Germinal center (tissue), 1 donor: Measurements from ENCODE around the gene CDK5RAP2.
A peak's percentile ranks its signal among the peaks of the same experiment; 100 is the strongest.
"Not testable (repeated sequence)": the region's sequence is repeated elsewhere in the genome, so short reads cannot be mapped to it uniquely, and the experiment has no call there.

Source experiments
- DNase-seq: peaks from one replicate; pipeline ENCODE4 v3.0.0; 2012; ENCODE audit warnings: mixed read lengths, low spot score

CDK5RAP2 gene

DNA sequence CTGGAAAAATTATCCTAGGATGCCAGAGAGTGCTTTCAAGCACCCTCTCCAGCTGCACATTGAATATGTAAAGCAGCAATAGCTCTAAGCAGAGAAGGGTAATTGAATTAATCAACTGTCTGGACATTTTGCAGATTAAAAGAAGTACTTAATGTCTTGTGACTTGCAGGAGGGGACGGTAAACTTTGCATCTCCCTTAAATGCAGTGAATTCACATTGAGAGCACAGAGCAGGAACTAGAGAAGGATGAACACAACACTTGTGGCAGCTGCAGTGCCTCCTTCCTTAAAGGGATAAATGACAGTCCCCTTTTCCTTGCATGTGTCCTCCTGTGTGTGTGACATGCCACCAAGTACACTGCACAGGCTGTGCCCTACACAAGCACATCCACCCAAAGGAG is 7.4 kb upstream of the CDK5RAP2 start:
- no peak for DNase-seq

DNA sequence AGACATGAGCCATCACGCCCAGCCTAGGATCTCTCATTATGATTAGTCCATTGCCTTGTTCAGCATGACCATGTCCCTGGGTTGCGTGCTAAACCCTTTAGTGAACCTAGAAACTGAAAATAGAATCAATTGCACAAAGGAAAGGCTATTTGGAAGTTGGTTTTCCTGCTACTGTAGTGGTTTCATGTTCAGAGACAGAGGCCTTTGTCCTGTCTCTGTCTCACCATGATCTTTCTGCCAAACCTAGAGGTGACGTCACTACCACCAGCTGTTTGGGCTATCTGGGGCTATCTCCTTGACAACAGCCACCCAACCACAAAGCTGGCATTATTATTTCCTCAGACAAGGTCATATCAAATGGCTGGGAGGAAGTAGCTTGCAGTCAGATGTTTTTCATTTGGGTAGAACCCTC is 4.0 kb upstream of the CDK5RAP2 start:
- DNase-seq: peak; percentile 76

DNA sequence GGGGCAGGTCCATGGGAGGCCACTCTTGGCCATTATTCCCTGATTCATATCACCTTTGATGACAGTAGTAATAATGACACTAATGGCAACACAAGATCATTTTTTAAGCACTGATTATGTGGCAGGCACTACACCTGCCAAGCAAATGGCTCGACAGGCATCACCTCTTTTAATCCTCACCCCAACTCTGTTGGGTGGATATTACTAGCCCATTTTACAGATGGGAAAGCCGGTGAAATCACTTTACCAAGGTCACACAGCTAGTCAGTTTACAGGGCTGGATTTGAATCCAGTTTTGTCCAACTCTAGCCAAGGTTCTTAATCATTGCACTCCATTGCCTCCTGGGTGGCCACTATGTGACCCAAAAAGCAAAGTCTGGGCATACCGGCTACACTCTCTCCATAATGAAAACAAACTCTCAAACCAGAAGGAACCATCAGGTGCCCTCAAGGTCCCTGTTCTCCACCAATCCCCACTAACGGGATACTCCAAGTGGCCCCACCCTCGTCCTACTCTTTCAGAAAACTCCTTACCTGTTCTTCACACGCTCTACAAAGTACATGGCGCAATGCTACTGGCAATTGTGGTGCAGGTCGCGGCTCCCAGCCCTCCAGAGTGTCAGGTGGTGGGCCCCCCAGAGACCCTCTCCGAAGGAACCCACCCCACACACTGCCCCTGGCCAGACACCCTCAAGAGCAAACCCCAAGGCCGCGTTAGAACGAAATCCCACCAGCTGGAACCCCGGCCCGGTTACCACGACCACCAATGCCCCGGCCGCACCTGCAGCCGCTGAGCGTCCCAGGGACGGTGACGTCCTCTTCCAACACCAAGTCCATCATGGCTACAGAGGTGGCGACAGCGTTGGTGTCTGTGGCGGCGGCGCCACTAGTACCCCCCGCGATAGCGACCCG is 572 bp downstream of the CDK5RAP2 start:
- peak; percentile 14 for DNase-seq

DNA sequence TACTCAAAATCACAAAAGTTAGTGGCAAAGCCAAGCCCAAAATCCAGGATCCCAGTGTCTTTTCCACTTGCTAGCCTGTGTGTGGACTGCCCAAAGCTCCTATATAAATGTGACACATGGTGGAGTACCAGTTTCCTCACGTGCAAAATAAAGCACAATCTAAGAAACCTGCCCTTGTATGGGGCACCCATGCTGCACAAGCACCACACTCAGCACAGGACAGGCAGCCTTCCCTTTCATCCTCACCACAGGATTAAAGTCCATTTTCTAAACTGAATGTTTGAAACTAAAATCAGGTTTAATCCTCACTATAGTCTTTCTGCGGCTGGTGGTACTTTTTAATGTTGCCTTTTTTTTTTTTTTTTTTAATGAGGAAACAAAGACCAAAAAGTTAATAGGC is 5.5 kb downstream of the CDK5RAP2 start:
- DNase-seq: no peak

DNA sequence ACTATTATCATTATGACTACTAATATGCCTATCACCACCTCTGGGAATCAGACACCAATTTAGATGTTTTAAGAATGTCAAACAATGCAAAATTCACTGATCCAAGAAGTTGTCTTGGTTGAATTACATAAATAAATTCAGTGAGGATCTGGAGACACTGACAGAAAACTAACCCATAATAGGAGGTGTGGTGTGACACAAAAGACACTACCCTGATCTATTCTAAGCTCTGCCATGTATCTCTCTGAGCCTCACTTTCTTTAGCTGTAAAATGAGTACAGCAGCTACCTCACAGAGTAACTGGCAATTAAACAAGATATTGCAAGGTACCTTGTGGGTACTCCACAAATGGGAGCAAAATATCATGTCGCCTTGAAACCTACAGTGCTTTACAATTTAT is 7.5 kb downstream of the CDK5RAP2 start:
- DNase-seq: no peak

DNA sequence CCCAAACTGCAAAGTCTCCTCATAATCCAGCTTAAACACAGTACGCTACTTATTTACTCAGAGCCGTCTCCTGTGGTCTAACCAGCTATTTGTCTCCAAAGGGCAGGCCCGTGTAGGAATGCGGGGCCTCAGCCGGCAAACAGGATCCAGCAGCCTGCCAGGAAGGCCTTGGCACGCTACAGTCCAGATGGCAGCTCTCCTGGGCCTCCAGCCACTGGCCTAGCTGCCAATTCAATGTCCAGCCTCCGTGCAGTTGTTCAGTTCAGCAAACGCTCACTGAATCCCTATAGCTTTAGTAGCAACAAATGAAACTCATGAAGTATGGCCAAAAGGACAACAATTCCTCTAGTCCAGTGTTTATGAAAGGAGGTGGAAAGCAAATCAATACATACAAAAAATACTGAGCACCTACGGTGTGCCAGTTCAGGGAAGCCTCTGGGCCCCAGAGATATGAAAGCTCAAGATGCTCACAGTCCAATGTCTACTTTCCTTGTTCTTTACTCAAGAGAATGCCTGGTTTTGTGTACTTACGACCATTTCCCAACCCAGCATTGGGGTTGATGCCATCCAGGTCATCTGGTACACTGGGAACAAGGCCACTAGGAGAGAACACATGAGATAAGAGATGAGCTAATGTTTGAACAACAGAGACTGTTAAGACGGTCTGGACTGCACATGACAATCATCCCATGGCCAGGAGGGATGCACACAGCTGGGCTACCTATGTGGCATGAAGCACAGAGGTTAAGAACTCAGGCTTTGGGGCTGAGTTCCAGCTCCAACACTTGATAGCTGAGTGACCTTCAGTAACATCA is 8.3 kb downstream of the CDK5RAP2 start:
- DNase-seq: no peak

DNA sequence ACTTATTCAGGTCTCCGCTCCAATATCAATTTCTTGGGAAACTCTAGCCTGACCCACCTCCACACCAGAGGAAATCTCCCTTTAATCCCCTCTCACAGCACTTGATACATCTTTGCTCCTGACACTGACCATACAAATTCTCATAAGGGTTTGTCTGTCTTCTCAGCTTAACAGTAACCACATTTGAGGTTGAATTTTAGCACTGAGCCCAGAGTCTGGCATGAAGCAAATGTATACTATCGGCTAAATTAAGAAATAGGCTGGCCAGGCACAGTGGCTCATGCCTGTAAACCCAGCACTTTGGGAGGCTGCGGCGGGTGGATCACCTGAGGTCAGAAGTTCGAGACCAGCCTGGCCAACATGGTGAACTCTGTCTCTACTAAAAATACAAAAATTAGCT is 9.7 kb downstream of the CDK5RAP2 start:
- DNase-seq: no peak

DNA sequence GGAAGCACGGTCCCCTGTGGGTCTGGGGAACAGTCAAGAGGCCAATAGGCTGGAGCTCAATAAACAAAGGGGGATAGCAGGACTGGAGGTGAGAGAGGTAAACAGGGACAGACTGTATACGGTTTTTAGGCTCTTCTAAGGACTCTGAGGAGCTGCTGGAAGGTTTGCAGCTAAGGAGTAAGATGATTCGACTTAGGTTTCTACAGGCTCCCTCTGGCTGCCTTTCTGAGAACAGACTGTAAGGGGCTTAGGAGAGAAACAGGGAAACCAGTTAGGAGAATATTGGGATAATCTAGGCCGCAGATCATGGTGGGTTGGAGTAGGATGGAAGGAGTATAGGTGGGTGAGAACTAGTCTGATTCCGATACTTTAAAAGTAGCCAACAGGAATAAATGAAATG is 10.4 kb downstream of the CDK5RAP2 start:
- DNase-seq: no peak

DNA sequence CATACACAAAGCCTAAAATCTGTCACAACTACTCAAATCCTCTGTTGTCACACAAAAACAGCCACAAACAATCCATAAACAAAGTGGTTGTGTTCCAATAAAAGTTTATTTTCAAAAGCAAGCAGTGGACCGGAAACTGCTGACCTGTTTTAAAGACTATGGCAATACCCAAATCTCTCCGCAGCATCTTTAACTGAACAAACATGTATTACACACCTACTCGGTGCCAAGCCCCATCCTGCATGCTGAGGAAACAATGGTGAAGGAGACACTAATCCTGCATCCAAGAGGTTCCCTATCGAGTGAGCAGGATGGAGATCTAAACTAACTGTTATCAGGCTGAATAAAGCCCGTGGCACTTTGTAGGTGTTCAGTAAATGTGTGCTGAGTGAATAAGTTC is 11.2 kb downstream of the CDK5RAP2 start:
- no peak for DNase-seq

DNA sequence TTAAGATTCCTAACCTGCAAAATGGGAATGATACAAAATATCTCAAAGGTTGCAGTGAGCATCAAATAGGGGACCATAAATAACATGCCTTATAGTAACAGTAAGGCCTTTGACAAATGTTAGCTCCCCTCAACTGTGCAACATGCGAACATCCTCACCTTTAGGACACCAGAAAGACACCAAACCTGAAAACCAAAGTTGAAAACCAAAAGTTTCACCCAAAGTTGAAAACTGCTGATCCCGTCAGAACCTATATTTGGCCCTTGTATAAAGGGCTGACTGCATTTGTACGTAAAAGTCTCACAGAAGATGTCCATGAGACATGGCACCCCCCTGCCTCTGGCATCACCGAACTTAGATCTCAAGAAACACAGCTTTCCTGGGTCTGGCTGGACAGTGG is 12.1 kb downstream of the CDK5RAP2 start:
- no peak for DNase-seq

DNA sequence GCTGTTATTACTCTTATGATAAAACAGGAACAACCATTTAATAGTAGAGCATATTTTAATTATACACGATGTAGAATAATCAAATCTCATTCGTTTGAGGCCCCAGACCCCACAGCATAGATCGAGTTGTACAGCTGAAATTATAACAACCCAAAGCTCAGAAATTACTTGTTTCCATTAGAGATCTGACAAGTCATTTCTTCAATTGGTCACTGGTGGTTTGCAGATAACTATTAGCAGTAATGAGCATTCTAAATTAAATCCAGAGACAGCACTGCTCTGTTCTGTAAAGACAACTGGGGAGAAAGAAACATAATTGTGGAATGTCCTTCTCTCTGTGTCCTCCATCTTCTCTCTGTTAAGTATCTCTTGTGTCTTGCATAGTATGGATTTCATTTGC is 12.9 kb downstream of the CDK5RAP2 start:
- DNase-seq: no peak

DNA sequence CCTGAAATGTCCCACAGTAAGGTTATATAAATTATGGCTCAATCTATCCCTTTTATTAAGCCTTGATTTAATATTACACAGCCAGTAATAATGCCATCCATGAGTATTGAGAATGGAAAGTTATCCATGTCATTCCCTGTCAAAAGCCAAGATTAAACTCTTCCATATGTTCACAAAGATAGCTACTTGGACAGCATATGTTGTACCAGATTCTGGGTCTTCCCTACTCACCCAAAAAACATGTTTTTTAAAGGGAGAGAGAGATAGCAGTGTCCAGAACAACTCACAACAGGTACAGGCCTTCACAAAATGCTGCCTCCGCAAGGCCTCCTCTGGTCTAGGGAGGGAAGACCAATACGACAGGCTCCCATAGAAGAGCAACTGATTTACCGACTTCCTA is 15.4 kb downstream of the CDK5RAP2 start:
- no peak for DNase-seq

DNA sequence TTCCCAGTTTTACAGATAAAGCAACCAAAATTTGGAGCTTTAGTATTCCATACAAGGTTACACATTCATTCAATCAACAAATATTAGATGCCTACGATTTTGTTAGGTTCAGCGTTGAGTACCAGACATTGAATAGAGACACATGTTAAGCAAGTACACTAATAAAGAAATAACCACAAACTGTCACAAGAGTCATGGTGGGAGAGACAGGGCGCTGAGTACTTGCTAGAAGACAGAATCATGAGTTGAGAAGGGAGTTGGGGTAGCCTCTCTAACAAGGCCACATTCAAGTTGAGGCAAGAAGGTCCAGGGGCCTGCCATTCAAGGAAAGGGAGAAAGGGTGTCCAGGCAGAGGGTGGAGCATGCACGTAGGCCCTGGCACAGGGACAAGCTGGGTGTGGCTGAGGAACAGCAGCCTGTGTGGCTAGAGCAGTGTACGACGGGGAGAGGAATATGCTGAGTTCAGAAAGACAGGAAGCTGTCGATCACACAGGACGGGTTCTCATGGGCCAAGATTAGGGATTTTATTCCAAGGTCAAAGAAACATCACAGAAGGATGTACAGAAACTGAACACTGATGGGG is 17.0 kb downstream of the CDK5RAP2 start:
- DNase-seq: no peak

DNA sequence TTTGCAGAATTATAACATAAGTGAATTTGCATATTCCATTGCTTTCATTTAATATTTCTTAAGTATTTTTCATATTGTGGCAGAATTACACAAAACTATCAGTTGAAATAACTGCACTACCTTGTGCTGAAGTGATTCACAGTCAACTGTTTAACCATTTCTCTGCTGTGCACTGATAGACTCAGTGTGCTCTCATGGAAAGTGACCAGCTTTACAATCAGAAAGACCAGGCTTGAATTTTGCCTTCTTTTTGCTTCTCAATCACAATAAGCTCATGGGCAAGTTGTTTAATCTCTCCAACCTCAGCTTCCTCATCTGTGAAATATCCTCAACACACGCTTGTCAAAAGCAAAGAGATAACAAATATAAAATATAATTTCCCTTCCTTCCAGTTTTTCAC is 18.3 kb downstream of the CDK5RAP2 start:
- no peak for DNase-seq

DNA sequence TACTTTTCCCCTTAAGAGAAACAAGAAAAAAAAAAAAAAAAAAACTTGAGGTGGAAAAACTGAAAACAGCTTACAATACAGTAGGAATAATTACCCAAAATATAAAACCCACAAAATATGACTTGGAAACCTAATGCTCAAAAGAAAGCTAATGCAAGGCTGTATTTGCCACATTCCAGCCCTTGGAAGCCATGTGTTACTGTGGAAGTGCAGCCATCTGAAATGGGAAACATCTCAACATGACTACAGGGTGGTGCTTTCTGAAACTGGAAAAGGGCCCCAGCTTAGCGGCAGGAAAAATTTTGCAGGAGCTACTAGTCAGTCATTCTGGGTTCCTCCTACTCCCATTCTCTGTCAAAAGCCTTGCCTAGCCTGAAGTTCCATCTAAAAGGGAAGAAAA is 20.4 kb downstream of the CDK5RAP2 start:
- no peak for DNase-seq

DNA sequence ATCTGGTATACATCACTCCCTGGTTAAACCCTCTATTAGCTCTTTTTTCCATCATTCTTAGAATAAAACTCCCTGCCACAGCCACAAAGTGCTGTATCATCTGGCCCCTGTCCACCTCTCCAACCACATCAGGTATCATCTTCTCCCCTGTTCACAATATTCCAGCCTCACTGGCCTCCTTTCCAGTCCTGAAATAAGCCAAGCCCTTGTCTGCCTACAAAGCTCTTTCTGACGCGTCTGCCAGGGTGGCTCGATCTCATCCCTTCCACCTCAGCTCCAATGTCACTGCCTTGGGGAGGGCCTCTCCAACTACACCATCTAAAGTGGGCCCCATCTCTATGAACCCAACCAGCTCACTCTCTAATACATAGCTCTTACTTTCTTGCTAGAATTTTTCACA is 21.5 kb downstream of the CDK5RAP2 start:
- no peak for DNase-seq

DNA sequence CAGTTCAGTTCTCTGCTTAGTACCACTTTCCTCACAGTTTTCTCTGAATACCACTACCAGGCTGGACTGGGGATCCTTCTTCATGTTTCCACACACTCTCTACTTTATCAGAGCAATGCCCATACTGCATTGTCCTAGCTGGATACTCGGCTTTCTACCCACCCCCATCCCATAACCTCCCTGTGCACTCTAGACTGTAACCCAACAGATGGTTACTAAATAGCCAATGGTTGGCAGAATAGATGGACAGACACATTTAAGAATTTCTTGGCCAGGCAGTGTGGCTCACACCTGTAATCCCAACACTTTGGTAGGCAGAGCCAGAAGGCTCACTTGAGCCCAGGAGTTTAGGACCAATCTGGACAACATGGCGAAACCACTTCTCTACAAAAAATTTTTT is 22.8 kb downstream of the CDK5RAP2 start:
- no peak for DNase-seq

DNA sequence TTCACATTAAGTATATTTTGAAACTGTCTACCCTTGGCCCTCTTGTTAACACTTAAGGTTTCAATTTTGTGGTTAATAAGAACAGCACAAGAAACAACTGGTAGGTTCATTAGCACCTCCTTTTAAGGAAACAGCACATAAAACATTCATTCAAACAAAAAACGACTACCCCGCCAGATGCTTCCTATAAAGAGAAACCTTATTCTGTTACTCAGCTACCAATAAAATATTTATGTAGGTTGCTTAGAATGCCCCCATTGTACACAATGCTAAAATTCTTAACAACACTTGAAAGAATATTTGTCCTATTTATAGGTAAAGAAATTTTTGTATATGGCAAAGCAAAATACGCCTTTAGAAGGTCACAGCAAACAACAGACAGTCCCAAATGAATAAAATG is 23.2 kb downstream of the CDK5RAP2 start:
- no peak for DNase-seq

DNA sequence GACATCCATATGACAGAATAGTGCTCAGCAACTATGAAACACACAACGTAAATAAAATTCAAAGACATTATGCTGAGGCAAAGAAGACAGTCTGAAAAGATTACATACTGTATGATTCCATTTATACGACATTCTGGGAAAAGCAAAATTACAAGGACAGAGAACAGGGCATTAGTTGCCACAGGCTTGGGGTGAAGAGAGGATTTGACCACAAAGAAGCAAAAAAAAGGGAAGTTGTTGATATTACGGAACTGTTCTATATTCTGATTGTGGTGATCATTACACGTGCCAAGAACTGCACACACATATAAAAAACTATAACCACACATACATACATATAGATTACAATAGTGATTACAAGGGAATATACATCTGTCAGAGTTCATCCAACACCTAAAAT is 24.1 kb downstream of the CDK5RAP2 start:
- no peak for DNase-seq

DNA sequence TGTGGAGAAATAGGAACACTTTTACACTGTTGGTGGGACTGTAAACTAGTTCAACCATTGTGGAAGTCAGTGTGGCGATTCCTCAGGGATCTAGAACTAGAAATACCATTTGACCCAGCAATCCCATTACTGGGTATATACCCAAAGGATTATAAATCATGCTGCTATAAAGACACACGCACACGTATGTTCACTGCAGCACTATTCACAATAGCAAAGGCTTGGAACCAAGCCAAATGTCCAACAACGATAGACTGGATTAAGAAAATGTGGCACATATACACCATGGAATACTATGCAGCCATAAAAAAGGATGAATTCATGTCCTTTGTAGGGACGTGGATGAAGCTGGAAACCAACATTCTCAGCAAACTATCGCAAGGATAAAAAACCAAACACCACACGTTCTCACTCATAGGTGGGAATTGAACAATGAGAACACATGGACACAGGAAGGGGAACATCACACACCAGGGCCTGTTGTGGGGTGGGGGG is 27.7 kb downstream of the CDK5RAP2 start:
- DNase-seq: not testable (repeated sequence)

DNA sequence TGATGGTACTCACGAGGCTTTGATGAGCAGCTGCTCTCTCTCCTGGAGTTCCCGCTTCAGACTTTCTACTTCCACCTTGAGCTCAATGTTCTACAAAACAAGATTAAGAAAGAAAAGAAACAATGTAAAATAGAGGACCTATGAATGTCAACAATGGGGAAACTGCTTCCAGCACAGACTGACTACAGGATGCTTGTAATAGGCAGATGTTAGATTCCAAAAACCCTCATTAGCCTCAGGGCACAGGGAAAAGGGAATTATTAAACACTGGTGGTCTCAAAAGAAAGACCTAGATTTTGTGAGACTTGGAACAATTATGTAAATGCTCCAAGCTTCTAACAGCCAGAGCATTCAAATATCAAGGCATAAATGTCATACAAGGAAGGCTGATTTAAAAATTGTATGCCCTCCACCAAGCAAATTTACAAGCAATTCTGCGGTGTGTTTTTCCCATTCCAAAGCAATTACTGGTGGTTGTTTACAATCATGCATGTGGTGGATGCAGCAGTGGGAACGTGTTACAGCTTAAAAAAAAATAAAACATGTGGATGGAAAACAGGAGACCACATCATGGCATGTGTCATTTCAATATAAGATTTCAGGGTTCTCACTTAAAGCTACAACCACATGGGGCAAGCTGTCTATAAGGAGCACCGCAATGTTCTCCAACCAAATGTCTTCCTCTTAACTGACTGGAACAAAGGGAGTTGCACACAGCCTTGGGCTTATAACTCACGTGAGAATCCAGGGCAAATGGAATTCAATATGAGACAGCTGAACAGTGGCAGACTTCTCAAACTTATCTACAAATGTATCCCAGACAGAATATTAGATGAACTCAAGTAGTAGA is 34.0 kb downstream of the CDK5RAP2 start:
- DNase-seq: no peak

DNA sequence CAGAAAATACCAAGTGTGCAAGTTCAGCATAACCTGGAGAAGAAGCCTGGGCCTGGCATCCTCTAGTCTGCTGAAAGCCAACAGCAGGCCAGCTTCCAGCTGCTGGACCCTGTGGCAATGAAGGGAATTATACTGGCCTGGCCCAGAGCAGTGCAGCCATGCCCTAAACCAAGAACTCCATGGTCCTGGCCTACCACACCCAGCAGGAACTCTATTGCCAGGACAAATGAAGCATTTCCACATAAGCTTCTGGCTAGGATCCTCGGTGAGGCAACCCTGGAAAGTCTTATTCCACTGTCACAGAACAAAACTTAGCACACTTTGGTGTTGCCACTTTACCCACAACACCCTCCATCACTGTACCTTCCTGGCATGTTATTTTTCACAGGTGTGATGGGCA is 35.5 kb downstream of the CDK5RAP2 start:
- no peak for DNase-seq
